Measurements from ENCODE around the gene BRIP1. TPM values are rescaled to one million over a fixed set of nuclear protein-coding genes. Genes with fewer than 3 reads are reported as not detected.

BRIP1 gene
- total RNA-seq, 1 experiment from 2014 or later = 9.4 TPM

DNA sequence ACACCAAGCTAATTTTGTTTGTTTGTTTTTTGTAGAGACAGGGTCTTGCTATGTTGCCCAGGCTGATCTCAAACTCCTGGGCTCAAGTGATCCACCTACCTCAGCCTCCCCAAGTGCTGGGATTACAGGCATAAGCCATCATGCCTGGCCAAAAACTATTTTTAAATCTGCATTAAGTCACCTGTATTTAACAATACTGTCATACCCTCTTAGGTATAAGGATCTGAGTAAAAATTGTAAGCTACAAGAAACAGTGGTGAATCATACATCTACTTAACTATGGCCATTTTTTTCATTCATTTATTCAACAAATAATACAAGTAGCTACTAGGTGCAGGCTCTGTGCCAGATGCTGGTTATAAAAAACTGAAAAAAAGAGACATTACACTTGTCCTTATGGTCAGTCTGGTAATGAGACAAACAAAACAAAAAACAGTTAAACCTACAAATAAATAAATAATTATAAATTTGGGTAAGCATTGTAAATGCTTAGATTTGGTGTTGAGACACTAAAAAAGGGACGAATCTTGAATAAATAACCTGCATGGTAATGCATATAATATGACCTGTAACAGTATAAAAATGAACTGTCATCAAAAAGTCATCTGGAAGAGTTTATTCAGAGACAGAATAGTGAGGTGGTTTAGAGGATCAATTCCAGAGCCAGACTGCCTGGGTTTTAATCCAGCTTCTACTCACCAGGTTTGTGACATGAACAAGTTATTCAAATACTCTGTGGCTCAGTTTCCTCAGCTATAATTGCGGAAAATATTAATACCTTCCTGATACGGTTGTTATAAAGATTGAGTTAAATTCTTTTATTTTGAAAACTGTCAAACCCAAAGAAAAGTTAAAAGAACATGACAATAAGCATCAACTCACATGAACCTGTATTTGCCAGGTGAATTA, 26.8 kb downstream of the BRIP1 start:
- no peak for ATAC-seq
- TF ChIP-seq POLR2AphosphoS5 (IDR thresholded peaks at IDR 0.05; ENCODE audit: low read depth, low read length) (no peak), TCF7L2 (IDR thresholded peaks at IDR 0.05; ENCODE audit: low read depth, low read length) (no peak), SIN3A (IDR thresholded peaks at IDR 0.05; ENCODE audit: borderline replicate concordance, insufficient read depth, low read depth, low read length) (no peak)
- TF ChIP-seq, protein P1, sequence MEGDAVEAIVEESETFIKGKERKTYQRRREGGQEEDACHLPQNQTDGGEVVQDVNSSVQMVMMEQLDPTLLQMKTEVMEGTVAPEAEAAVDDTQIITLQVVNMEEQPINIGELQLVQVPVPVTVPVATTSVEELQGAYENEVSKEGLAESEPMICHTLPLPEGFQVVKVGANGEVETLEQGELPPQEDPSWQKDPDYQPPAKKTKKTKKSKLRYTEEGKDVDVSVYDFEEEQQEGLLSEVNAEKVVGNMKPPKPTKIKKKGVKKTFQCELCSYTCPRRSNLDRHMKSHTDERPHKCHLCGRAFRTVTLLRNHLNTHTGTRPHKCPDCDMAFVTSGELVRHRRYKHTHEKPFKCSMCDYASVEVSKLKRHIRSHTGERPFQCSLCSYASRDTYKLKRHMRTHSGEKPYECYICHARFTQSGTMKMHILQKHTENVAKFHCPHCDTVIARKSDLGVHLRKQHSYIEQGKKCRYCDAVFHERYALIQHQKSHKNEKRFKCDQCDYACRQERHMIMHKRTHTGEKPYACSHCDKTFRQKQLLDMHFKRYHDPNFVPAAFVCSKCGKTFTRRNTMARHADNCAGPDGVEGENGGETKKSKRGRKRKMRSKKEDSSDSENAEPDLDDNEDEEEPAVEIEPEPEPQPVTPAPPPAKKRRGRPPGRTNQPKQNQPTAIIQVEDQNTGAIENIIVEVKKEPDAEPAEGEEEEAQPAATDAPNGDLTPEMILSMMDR (IDR thresholded peaks at IDR 0.05) = no peak
- TF ChIP-seq, protein P2, sequence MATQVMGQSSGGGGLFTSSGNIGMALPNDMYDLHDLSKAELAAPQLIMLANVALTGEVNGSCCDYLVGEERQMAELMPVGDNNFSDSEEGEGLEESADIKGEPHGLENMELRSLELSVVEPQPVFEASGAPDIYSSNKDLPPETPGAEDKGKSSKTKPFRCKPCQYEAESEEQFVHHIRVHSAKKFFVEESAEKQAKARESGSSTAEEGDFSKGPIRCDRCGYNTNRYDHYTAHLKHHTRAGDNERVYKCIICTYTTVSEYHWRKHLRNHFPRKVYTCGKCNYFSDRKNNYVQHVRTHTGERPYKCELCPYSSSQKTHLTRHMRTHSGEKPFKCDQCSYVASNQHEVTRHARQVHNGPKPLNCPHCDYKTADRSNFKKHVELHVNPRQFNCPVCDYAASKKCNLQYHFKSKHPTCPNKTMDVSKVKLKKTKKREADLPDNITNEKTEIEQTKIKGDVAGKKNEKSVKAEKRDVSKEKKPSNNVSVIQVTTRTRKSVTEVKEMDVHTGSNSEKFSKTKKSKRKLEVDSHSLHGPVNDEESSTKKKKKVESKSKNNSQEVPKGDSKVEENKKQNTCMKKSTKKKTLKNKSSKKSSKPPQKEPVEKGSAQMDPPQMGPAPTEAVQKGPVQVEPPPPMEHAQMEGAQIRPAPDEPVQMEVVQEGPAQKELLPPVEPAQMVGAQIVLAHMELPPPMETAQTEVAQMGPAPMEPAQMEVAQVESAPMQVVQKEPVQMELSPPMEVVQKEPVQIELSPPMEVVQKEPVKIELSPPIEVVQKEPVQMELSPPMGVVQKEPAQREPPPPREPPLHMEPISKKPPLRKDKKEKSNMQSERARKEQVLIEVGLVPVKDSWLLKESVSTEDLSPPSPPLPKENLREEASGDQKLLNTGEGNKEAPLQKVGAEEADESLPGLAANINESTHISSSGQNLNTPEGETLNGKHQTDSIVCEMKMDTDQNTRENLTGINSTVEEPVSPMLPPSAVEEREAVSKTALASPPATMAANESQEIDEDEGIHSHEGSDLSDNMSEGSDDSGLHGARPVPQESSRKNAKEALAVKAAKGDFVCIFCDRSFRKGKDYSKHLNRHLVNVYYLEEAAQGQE (IDR thresholded peaks at IDR 0.05; ENCODE audit: insufficient read depth in 1 of 2, low read depth in 2 of 2, low read length in 1 of 2) = no peak
- DNase-seq (ENCODE audit: low read depth, low spot score) = no peak
- intact Hi-C loops (cut with micrococcal nuclease; ENCODE audit: unreplicated experiment) (loop anchor here (1.0 to 2.0 kb wide), 2 partner anchors 200 to 420 kb away; no protein-coding TSS in a partner anchor), in situ Hi-C loops (cut with HindIII; ENCODE audit: low pct_unique_long_range_greater_than_20kb, low sequenced_read_pairs) (no loop called here)
- POLR2A ChIA-PET = interaction anchor here (0.5 to 0.7 kb wide), 2 partner anchors 410 to 640 kb away, joined by 10 to 11 read pairs; no protein-coding TSS in a partner anchor
- CTCF ChIA-PET = interaction anchor here (0.6 to 1.2 kb wide), 5 partner anchors 27 to 423 kb away, joined by 3 to 9 read pairs (median 4); partner anchors contain the start of gene BRIP1
- no TSS peak for BruUV-seq (replicated peaks)
- H3K27ac ChIP-seq (ENCODE audit: low read length) = no peak overlapping the region
- peaks cover 12% of the 10 kb centered on the region; the same call in 1 of the 2 replicates for H3K4me1 ChIP-seq (ENCODE audit: control insufficient read depth, insufficient read depth, low read length)
- H3K36me3 ChIP-seq (ENCODE audit: control insufficient read depth, insufficient read depth, low read length) = no peaks in the 10 kb centered on the region
- no peaks in the 10 kb centered on the region for H3K27me3 ChIP-seq (ENCODE audit: control insufficient read depth, insufficient read depth, low read length)
- no peak overlapping the region for H3K4me3 ChIP-seq (ENCODE audit: low read depth in 2 of 2, low read length in 2 of 2)
- no peaks in the 10 kb centered on the region for H3K9me3 ChIP-seq (ENCODE audit: control insufficient read depth, insufficient read depth, low read depth, low read length)

DNA sequence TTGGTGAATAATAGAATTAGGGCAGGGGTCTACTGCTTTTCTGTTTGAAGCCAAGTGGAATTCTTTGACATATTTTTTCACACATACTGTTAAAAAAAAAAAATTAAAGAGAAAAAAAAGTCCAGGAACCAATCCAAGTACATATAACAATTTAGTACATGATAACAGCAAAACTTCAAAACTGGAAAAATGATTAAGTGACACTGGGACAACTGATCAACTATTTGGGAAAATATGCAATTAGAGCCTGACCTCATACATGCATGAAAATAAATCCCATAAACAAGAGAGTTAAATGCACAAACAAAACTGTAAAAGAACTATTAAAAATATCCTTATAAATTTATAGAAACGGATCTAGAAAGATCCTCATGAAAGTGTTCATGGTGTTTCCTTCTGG, 27.7 kb downstream of the BRIP1 start:
- POLR2A ChIA-PET = no interaction called here
- CTCF ChIA-PET = interaction anchor here (1.1 kb wide), 1 partner anchor 235 kb away, joined by 3 read pairs; no protein-coding TSS in a partner anchor
- Histone ChIP-seq H3K27ac (ENCODE audit: low read length) (no peak overlapping the region), H3K27me3 (ENCODE audit: control insufficient read depth, insufficient read depth, low read length) (no peaks in the 10 kb centered on the region), H3K4me1 (ENCODE audit: control insufficient read depth, insufficient read depth, low read length) (peaks cover 12% of the 10 kb centered on the region; the same call in 1 of the 2 replicates), H3K4me3 (ENCODE audit: low read depth in 2 of 2, low read length in 2 of 2) (no peak overlapping the region), H3K9me3 (ENCODE audit: control insufficient read depth, insufficient read depth, low read depth, low read length) (no peaks in the 10 kb centered on the region), H3K36me3 (ENCODE audit: control insufficient read depth, insufficient read depth, low read length) (no peaks in the 10 kb centered on the region)
- DNase-seq (ENCODE audit: low read depth, low spot score) (no peak), ATAC-seq (no peak)
- TF ChIP-seq SIN3A (IDR thresholded peaks at IDR 0.05; ENCODE audit: borderline replicate concordance, insufficient read depth, low read depth, low read length) (no peak), TCF7L2 (IDR thresholded peaks at IDR 0.05; ENCODE audit: low read depth, low read length) (no peak), POLR2AphosphoS5 (IDR thresholded peaks at IDR 0.05; ENCODE audit: low read depth, low read length) (no peak)
- TF ChIP-seq, protein P2 (IDR thresholded peaks at IDR 0.05; ENCODE audit: insufficient read depth in 1 of 2, low read depth in 2 of 2, low read length in 1 of 2) = no peak
- TF ChIP-seq, protein P1 (IDR thresholded peaks at IDR 0.05) = no peak
- intact Hi-C loops (cut with micrococcal nuclease; ENCODE audit: unreplicated experiment) = loop anchor here (2.0 kb wide), 1 partner anchor 419 kb away; no protein-coding TSS in a partner anchor
- in situ Hi-C loops (cut with HindIII; ENCODE audit: low pct_unique_long_range_greater_than_20kb, low sequenced_read_pairs) = no loop called here
- BruUV-seq (replicated peaks) = no TSS peak
